Stimulated activated CD4-positive, alpha-beta T cell treated with anti-CD3 and anti-CD28 coated beads, Interleukin-4, amount 100 ng/mL, for 1 hour (primary cell): ENCODE data around the gene SLC39A11.
"Not testable (repeated sequence)": the region's sequence is repeated elsewhere in the genome, so short reads cannot be mapped to it uniquely, and the experiment has no call there.

Experiments
- DNase-seq: peaks from one replicate; pipeline ENCODE4 v3.0.0-alpha.2; 2020

SLC39A11 gene

GRCh38 chr17:73107191-73107590 lies 14.7 kb upstream of the SLC39A11 start:
- DNase-seq, result no peak

GRCh38 chr17:73105431-73105830 lies 12.9 kb upstream of the SLC39A11 start:
- DNase-seq, result no peak

- DNase-seq, result no peak
Measured at GRCh38 chr17:73104450-73104849, 12.0 kb upstream of the SLC39A11 start.

- no peak for DNase-seq
Measured at GRCh38 chr17:73103641-73104335, 11.3 kb upstream of the SLC39A11 start.

- no peak for DNase-seq
Measured at GRCh38 chr17:73101031-73101430, 8.5 kb upstream of the SLC39A11 start.

- DNase-seq, result no peak
Measured at GRCh38 chr17:73100363-73100762, 7.9 kb upstream of the SLC39A11 start.

- DNase-seq, result no peak
Measured at GRCh38 chr17:73099511-73099910, 7.0 kb upstream of the SLC39A11 start.

GRCh38 chr17:73098919-73099318 lies 6.4 kb upstream of the SLC39A11 start:
- no peak for DNase-seq

- DNase-seq, result not testable (repeated sequence)
Measured at GRCh38 chr17:73097973-73098765, 5.7 kb upstream of the SLC39A11 start.

GRCh38 chr17:73096866-73097265 lies 4.4 kb upstream of the SLC39A11 start:
- no peak for DNase-seq

- no peak for DNase-seq
Measured at GRCh38 chr17:73096211-73096610, 3.7 kb upstream of the SLC39A11 start.

GRCh38 chr17:73093286-73093685 lies 798 bp upstream of the SLC39A11 start:
- DNase-seq, result no peak

GRCh38 chr17:73091770-73092522 lies 542 bp downstream of the SLC39A11 start:
- DNase-seq, result no peak

- no peak for DNase-seq
Measured at GRCh38 chr17:73091410-73091769, 1.1 kb downstream of the SLC39A11 start.

- no peak for DNase-seq
Measured at GRCh38 chr17:73090396-73091202, 1.9 kb downstream of the SLC39A11 start.

GRCh38 chr17:73089322-73090317 lies 2.9 kb downstream of the SLC39A11 start:
- DNase-seq, result no peak

- no peak for DNase-seq
Measured at GRCh38 chr17:73088561-73088960, 3.9 kb downstream of the SLC39A11 start.

- no peak for DNase-seq
Measured at GRCh38 chr17:73083432-73083831, 9.1 kb downstream of the SLC39A11 start.

- no peak for DNase-seq
Measured at GRCh38 chr17:73074566-73074965, 17.9 kb downstream of the SLC39A11 start.

- DNase-seq, result no peak
Measured at GRCh38 chr17:73072219-73072962, 20.1 kb downstream of the SLC39A11 start.
